GM23338 (cell line): ENCODE data around the gene DLX2. TPM values are rescaled to one million over a fixed set of nuclear protein-coding genes. Genes with fewer than 3 reads are reported as not detected.

ENCODE experiments used
- ATAC-seq: fragments of 200-7000 bp; cut with Tn5 transposase; 3 replicates; pipeline ENCODE4 v1.9.1; 2020
- DNase-seq: peaks from one replicate; pipeline ENCODE4 v3.0.0-alpha.2; 2015; ENCODE audit warnings: low spot score
- H2AFZ ChIP-seq: fragments of 200-600 bp; sonication (generic); 2 replicates; pipeline ENCODE4 v1.8.0; 2016; ENCODE audit warnings: antibody characterized with exemption, mild to moderate bottlenecking, moderate library complexity
- H3F3A ChIP-seq: fragments of 200-600 bp; sonication (generic); replicated peaks from 2 replicates; pipeline ENCODE4 v1.8.0; 2017; ENCODE audit warnings: antibody characterized with exemption, mixed run types, low read depth
- H3K27ac ChIP-seq: fragments of 200-600 bp; sonication (generic); 2 replicates; pipeline ENCODE4 v1.6.1; 2016; ENCODE audit warnings: low read depth
- H3K27me3 ChIP-seq: fragments of 200-600 bp; sonication (generic); 2 replicates; pipeline ENCODE4 v1.8.0; 2016; ENCODE audit warnings: mild to moderate bottlenecking, mixed run types, moderate library complexity; ENCODE audit not compliant: insufficient read depth
- H3K36me3 ChIP-seq: fragments of 200-600 bp; sonication (generic); 2 replicates; pipeline ENCODE4 v1.8.0; 2016; ENCODE audit warnings: mild to moderate bottlenecking; ENCODE audit not compliant: insufficient read depth
- H3K4me1 ChIP-seq: fragments of 200-600 bp; sonication (generic); 2 replicates; pipeline ENCODE4 v1.8.0; 2016; ENCODE audit warnings: mild to moderate bottlenecking, moderate library complexity; ENCODE audit not compliant: insufficient read depth
- H3K4me2 ChIP-seq: fragments of 200-600 bp; sonication (generic); 2 replicates; pipeline ENCODE4 v1.7.1; 2017; ENCODE audit warnings: mixed run types
- H3K4me3 ChIP-seq: fragments of 200-600 bp; sonication (generic); 2 replicates; pipeline ENCODE4 v1.6.1; 2016; ENCODE audit warnings: mixed run types
- H3K79me2 ChIP-seq: fragments of 200-600 bp; sonication (generic); replicated peaks from 2 replicates; pipeline ENCODE4 v1.8.0; 2017; ENCODE audit warnings: mild to moderate bottlenecking; ENCODE audit not compliant: insufficient read depth
- H3K9me2 ChIP-seq: fragments of 200-600 bp; sonication (generic); 2 replicates; pipeline ENCODE4 v1.8.0; 2017; ENCODE audit not compliant: insufficient read depth
- H4K20me1 ChIP-seq: fragments of 200-600 bp; sonication (generic); replicated peaks from 2 replicates; pipeline ENCODE4 v1.8.0; 2017; ENCODE audit warnings: mild to moderate bottlenecking; ENCODE audit not compliant: insufficient read depth
- H3K27ac Mint-ChIP-seq: 2 replicates; pipeline ENCODE4 v1.8.0; 2020; ENCODE audit warnings: inconsistent platforms, mild to moderate bottlenecking, moderate library complexity, mixed read lengths
- H3K27me3 Mint-ChIP-seq: 3 replicates; pipeline ENCODE4 v1.8.0; 2022; ENCODE audit warnings: low read depth, mild to moderate bottlenecking, moderate library complexity, mixed read lengths, inconsistent platforms; ENCODE audit not compliant: insufficient read depth, poor library complexity
- H3K36me3 Mint-ChIP-seq: 3 replicates; pipeline ENCODE4 v1.8.0; 2021; ENCODE audit warnings: low read depth, mild to moderate bottlenecking, inconsistent platforms, moderate library complexity, mixed read lengths
- H3K4me1 Mint-ChIP-seq: 3 replicates; pipeline ENCODE4 v1.8.0; 2020; ENCODE audit warnings: mild to moderate bottlenecking, inconsistent platforms, mixed read lengths
- H3K4me3 Mint-ChIP-seq: 3 replicates; pipeline ENCODE4 v1.8.0; 2021; ENCODE audit warnings: moderate library complexity, mild to moderate bottlenecking, inconsistent platforms, mixed read lengths
- H3K9me3 Mint-ChIP-seq: 3 replicates; pipeline ENCODE4 v1.8.0; 2020; ENCODE audit warnings: moderate library complexity, mild to moderate bottlenecking, inconsistent platforms, mixed read lengths
- CREB1 ChIP-seq: fragments of 250-450 bp; sonication (Bioruptor Pico); IDR thresholded peaks from 2 replicates; pipeline ENCODE4 v1.5.0; 2020; ENCODE audit warnings: low read depth, mild to moderate bottlenecking, moderate library complexity
- EZH2 ChIP-seq: fragments of 200-600 bp; sonication (generic); IDR thresholded peaks from one replicate; pipeline ENCODE4 v1.8.0; 2017; ENCODE audit warnings: antibody characterized with exemption, mild to moderate bottlenecking, low read depth; ENCODE audit not compliant: unreplicated experiment
- EZH2phosphoT487 ChIP-seq: fragments of 200-600 bp; sonication (generic); IDR thresholded peaks from one replicate; pipeline ENCODE4 v1.8.1; 2018; ENCODE audit warnings: antibody characterized with exemption; ENCODE audit not compliant: unreplicated experiment
- JUNB ChIP-seq: IDR thresholded peaks from one replicate; pipeline ENCODE4 v1.6.1; 2016; ENCODE audit warnings: antibody characterized with exemption; ENCODE audit not compliant: unreplicated experiment
- NANOG ChIP-seq: IDR thresholded peaks from 2 replicates; pipeline ENCODE4 v1.6.1; 2016; ENCODE audit warnings: antibody characterized with exemption, borderline replicate concordance
- POLR2AphosphoS5 ChIP-seq: IDR thresholded peaks from 2 replicates; pipeline ENCODE4 v1.6.1; 2016; ENCODE audit warnings: antibody characterized with exemption, low read depth
- STAT1 ChIP-seq: IDR thresholded peaks from one replicate; pipeline ENCODE4 v1.6.1; 2016; ENCODE audit warnings: antibody characterized with exemption; ENCODE audit not compliant: unreplicated experiment
- ZNF114 ChIP-seq: fragments of 250-450 bp; sonication (Bioruptor Pico); IDR thresholded peaks from 2 replicates; pipeline ENCODE4 v1.5.0; 2020; ENCODE audit warnings: mild to moderate bottlenecking, moderate library complexity
- ZNF331 ChIP-seq: fragments of 250-450 bp; sonication (Bioruptor Pico); IDR thresholded peaks from 2 replicates; pipeline ENCODE4 v1.5.0; 2020; ENCODE audit warnings: low read depth, mild to moderate bottlenecking, moderate library complexity
- polyA plus RNA-seq: library from polyadenylated mRNA; unstranded; fragments of >200 nt; fragmentation: Nextera tagmentation; extraction: Ambion mirVana; gene quantifications from 2 replicates; pipeline ENCODE4 v1.2.1, GENCODE V29; 2016
- total RNA-seq: library from RNA; depleted of rRNA; stranded (reverse); fragments of >200 nt; shearing (Covaris generic); gene quantifications from 2 replicates; pipeline ENCODE4 v1.2.3, GENCODE V29; 2014
- TF ChIP-seq, protein P1 (sequence below), 2 experiments: fragments of 200-600 bp in 1 of 2; sonication (generic) in 1 of 2; conservative IDR thresholded peaks; 2 replicates each; pipeline versions ENCODE4 v1.5.1 to v1.6.1; 2016 to 2017; ENCODE audit warnings: antibody characterized with exemption in 2 of 2, low read depth in 2 of 2, mild to moderate bottlenecking in 2 of 2, moderate library complexity in 1 of 2
- TF ChIP-seq, protein P2 (sequence below): IDR thresholded peaks from 2 replicates; pipeline ENCODE4 v1.6.1; 2016; ENCODE audit warnings: antibody characterized with exemption
- TF ChIP-seq, protein P3 (sequence below): IDR thresholded peaks from one replicate; pipeline ENCODE4 v1.6.1; 2018; ENCODE audit warnings: antibody characterized with exemption; ENCODE audit not compliant: unreplicated experiment
- TF ChIP-seq, protein P4 (sequence below): fragments of 250-450 bp; sonication (Bioruptor Pico); IDR thresholded peaks from 2 replicates; pipeline ENCODE4 v1.5.0; 2020; ENCODE audit warnings: mild to moderate bottlenecking, moderate library complexity

DLX2 gene
- total and polyA plus RNA-seq, 2 experiments from 2014 or later = 0.08 to 0.24 TPM

DNA sequence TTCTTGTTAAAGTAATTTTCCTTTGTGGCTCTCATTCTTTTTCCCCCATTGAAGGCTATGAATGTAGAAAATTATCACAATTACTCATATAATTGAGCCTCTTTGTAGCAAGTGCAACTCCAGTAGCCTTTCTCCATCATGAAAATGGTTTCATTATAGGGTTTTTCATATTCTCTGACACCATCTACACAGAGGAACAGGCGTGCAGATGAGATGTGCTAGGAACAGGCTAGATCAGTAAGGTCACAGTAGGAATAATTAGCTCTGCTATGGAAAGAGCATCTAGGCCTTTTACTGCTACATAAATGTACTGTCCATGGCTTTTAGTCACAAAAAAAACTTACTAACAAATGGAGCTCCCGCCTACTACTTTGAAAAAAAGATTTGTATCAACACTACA lies 30.0 kb downstream of the DLX2 start:
- Histone ChIP-seq H3K27ac (no peak overlapping the region; the same call in 1 of the 2 replicates), H3K9me2 (no peaks in the 10 kb centered on the region), H3K4me2 (no peak overlapping the region), H3K79me2 (no peaks in the 10 kb centered on the region), H3F3A (no peaks in the 10 kb centered on the region), H3K4me1 (no peaks in the 10 kb centered on the region), H4K20me1 (no peaks in the 10 kb centered on the region), H3K4me3 (no peak overlapping the region), H2AFZ (no peak overlapping the region), H3K36me3 (no peaks in the 10 kb centered on the region), H3K27me3 (peaks cover 17% of the 10 kb centered on the region)
- no peak overlapping the region for H3K4me3 Mint-ChIP-seq
- H3K9me3 Mint-ChIP-seq = no peaks in the 10 kb centered on the region
- H3K27me3 Mint-ChIP-seq = no peaks in the 10 kb centered on the region
- DNase-seq (no peak), ATAC-seq (no peak)
- no peaks in the 10 kb centered on the region for H3K36me3 Mint-ChIP-seq
- TF ChIP-seq, protein P1, sequence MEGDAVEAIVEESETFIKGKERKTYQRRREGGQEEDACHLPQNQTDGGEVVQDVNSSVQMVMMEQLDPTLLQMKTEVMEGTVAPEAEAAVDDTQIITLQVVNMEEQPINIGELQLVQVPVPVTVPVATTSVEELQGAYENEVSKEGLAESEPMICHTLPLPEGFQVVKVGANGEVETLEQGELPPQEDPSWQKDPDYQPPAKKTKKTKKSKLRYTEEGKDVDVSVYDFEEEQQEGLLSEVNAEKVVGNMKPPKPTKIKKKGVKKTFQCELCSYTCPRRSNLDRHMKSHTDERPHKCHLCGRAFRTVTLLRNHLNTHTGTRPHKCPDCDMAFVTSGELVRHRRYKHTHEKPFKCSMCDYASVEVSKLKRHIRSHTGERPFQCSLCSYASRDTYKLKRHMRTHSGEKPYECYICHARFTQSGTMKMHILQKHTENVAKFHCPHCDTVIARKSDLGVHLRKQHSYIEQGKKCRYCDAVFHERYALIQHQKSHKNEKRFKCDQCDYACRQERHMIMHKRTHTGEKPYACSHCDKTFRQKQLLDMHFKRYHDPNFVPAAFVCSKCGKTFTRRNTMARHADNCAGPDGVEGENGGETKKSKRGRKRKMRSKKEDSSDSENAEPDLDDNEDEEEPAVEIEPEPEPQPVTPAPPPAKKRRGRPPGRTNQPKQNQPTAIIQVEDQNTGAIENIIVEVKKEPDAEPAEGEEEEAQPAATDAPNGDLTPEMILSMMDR (conservative IDR thresholded peaks at IDR 0.05; ENCODE audit: low read depth in 2 of 2) = no peak
- TF ChIP-seq, protein P2, sequence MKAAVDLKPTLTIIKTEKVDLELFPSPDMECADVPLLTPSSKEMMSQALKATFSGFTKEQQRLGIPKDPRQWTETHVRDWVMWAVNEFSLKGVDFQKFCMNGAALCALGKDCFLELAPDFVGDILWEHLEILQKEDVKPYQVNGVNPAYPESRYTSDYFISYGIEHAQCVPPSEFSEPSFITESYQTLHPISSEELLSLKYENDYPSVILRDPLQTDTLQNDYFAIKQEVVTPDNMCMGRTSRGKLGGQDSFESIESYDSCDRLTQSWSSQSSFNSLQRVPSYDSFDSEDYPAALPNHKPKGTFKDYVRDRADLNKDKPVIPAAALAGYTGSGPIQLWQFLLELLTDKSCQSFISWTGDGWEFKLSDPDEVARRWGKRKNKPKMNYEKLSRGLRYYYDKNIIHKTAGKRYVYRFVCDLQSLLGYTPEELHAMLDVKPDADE = no peak
- TF ChIP-seq NANOG (no peak), JUNB (no peak), CREB1 (no peak), STAT1 (no peak), ZNF114 (CRISPR knock-in tag) (no peak), POLR2AphosphoS5 (no peak), EZH2phosphoT487 (no peak), ZNF331 (CRISPR knock-in tag) (no peak), EZH2 (no peak)
- TF ChIP-seq, protein P3, sequence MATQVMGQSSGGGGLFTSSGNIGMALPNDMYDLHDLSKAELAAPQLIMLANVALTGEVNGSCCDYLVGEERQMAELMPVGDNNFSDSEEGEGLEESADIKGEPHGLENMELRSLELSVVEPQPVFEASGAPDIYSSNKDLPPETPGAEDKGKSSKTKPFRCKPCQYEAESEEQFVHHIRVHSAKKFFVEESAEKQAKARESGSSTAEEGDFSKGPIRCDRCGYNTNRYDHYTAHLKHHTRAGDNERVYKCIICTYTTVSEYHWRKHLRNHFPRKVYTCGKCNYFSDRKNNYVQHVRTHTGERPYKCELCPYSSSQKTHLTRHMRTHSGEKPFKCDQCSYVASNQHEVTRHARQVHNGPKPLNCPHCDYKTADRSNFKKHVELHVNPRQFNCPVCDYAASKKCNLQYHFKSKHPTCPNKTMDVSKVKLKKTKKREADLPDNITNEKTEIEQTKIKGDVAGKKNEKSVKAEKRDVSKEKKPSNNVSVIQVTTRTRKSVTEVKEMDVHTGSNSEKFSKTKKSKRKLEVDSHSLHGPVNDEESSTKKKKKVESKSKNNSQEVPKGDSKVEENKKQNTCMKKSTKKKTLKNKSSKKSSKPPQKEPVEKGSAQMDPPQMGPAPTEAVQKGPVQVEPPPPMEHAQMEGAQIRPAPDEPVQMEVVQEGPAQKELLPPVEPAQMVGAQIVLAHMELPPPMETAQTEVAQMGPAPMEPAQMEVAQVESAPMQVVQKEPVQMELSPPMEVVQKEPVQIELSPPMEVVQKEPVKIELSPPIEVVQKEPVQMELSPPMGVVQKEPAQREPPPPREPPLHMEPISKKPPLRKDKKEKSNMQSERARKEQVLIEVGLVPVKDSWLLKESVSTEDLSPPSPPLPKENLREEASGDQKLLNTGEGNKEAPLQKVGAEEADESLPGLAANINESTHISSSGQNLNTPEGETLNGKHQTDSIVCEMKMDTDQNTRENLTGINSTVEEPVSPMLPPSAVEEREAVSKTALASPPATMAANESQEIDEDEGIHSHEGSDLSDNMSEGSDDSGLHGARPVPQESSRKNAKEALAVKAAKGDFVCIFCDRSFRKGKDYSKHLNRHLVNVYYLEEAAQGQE = no peak
- TF ChIP-seq, protein P4, sequence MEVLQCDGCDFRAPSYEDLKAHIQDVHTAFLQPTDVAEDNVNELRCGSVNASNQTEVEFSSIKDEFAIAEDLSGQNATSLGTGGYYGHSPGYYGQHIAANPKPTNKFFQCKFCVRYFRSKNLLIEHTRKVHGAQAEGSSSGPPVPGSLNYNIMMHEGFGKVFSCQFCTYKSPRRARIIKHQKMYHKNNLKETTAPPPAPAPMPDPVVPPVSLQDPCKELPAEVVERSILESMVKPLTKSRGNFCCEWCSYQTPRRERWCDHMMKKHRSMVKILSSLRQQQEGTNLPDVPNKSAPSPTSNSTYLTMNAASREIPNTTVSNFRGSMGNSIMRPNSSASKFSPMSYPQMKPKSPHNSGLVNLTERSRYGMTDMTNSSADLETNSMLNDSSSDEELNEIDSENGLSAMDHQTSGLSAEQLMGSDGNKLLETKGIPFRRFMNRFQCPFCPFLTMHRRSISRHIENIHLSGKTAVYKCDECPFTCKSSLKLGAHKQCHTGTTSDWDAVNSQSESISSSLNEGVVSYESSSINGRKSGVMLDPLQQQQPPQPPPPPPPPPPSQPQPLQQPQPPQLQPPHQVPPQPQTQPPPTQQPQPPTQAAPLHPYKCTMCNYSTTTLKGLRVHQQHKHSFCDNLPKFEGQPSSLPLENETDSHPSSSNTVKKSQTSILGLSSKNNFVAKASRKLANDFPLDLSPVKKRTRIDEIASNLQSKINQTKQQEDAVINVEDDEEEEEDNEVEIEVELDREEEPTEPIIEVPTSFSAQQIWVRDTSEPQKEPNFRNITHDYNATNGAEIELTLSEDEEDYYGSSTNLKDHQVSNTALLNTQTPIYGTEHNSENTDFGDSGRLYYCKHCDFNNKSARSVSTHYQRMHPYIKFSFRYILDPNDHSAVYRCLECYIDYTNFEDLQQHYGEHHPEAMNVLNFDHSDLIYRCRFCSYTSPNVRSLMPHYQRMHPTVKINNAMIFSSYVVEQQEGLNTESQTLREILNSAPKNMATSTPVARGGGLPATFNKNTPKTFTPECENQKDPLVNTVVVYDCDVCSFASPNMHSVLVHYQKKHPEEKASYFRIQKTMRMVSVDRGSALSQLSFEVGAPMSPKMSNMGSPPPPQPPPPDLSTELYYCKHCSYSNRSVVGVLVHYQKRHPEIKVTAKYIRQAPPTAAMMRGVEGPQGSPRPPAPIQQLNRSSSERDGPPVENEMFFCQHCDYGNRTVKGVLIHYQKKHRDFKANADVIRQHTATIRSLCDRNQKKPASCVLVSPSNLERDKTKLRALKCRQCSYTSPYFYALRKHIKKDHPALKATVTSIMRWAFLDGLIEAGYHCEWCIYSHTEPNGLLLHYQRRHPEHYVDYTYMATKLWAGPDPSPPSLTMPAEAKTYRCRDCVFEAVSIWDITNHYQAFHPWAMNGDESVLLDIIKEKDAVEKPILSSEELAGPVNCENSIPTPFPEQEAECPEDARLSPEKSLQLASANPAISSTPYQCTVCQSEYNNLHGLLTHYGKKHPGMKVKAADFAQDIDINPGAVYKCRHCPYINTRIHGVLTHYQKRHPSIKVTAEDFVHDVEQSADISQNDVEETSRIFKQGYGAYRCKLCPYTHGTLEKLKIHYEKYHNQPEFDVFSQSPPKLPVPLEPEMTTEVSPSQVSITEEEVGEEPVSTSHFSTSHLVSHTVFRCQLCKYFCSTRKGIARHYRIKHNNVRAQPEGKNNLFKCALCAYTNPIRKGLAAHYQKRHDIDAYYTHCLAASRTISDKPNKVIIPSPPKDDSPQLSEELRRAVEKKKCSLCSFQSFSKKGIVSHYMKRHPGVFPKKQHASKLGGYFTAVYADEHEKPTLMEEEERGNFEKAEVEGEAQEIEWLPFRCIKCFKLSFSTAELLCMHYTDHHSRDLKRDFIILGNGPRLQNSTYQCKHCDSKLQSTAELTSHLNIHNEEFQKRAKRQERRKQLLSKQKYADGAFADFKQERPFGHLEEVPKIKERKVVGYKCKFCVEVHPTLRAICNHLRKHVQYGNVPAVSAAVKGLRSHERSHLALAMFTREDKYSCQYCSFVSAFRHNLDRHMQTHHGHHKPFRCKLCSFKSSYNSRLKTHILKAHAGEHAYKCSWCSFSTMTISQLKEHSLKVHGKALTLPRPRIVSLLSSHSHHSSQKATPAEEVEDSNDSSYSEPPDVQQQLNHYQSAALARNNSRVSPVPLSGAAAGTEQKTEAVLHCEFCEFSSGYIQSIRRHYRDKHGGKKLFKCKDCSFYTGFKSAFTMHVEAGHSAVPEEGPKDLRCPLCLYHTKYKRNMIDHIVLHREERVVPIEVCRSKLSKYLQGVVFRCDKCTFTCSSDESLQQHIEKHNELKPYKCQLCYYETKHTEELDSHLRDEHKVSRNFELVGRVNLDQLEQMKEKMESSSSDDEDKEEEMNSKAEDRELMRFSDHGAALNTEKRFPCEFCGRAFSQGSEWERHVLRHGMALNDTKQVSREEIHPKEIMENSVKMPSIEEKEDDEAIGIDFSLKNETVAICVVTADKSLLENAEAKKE (CRISPR knock-in tag) = no peak
- no peak overlapping the region for H3K27ac Mint-ChIP-seq
- H3K4me1 Mint-ChIP-seq = no peaks in the 10 kb centered on the region
